ENCODE results near the gene TUT4.

- TF ChIP-seq CTCF (IDR thresholded peaks at IDR 0.05; ENCODE audit: insufficient read depth, low read length, poor library complexity, severe bottlenecking), result no peak
- no peak for TF ChIP-seq EZH2phosphoT487 (conservative IDR thresholded peaks at IDR 0.05; ENCODE audit: low read length)
These were observed 98.8 kb downstream of the TUT4 start for GRCh38 chr1:52454127-52454526.

All from SU-DHL-6 (cell line).